Thoracic aorta (tissue), 2 donors: ENCODE results near the gene WIPF3. TPM values are rescaled to one million over a fixed set of nuclear protein-coding genes. Genes with fewer than 3 reads are reported as not detected.

Source experiments
- ATAC-seq: fragments of 150-250 bp; one replicate; pipeline ENCODE4 v1.8.0; 2017; ENCODE audit warnings: low read depth; ENCODE audit not compliant: insufficient number of reproducible peaks, low FRiP score
- DNase-seq: peaks from one replicate; pipeline ENCODE4 v3.0.0-alpha.2; 2020; ENCODE audit warnings: low spot score
- H3K27ac ChIP-seq, 2 donors: fragments of 200-600 bp; sonication (generic); 1 replicate in 1 of 2; 2 replicates in 1 of 2; pipeline ENCODE4 v1.5.1; 2016; ENCODE audit warnings: mild to moderate bottlenecking in 2 of 2, moderate library complexity in 2 of 2
- H3K27me3 ChIP-seq: fragments of 200-600 bp; sonication (generic); replicated peaks from 2 replicates; pipeline ENCODE4 v1.6.0; 2016; ENCODE audit warnings: mild to moderate bottlenecking; ENCODE audit not compliant: insufficient read depth
- H3K36me3 ChIP-seq: fragments of 200-600 bp; sonication (generic); one replicate; pipeline ENCODE4 v1.5.1; 2016
- H3K4me1 ChIP-seq, 2 donors: fragments of 200-600 bp; sonication (generic); 1 replicate in 1 of 2; 2 replicates in 1 of 2; pipeline versions ENCODE4 v1.5.1 to v1.6.0; 2016; ENCODE audit warnings: low read depth in 2 of 2, mild to moderate bottlenecking in 1 of 2; ENCODE audit not compliant: control insufficient read depth in 1 of 2
- H3K4me3 ChIP-seq: fragments of 200-600 bp; sonication (generic); 2 replicates; pipeline ENCODE4 v1.5.1; 2016; ENCODE audit warnings: mild to moderate bottlenecking
- H3K9me3 ChIP-seq: fragments of 200-600 bp; sonication (generic); 2 replicates; pipeline ENCODE4 v1.5.1; 2016
- CTCF ChIP-seq: fragments of 200-600 bp; sonication (generic); IDR thresholded peaks from one replicate; pipeline ENCODE4 v1.5.1; 2019; ENCODE audit warnings: antibody characterized with exemption
- total RNA-seq, 2 donors: library from RNA; depleted of rRNA; stranded (reverse); fragments of >200 nt; gene quantifications; one replicate each; pipeline versions ENCODE4 v1.1.0 to v1.2.3, GENCODE V29; 2016

WIPF3 gene
- total RNA-seq, 2 donors from 2014 or later = 2.4 to 3.7 TPM

DNA sequence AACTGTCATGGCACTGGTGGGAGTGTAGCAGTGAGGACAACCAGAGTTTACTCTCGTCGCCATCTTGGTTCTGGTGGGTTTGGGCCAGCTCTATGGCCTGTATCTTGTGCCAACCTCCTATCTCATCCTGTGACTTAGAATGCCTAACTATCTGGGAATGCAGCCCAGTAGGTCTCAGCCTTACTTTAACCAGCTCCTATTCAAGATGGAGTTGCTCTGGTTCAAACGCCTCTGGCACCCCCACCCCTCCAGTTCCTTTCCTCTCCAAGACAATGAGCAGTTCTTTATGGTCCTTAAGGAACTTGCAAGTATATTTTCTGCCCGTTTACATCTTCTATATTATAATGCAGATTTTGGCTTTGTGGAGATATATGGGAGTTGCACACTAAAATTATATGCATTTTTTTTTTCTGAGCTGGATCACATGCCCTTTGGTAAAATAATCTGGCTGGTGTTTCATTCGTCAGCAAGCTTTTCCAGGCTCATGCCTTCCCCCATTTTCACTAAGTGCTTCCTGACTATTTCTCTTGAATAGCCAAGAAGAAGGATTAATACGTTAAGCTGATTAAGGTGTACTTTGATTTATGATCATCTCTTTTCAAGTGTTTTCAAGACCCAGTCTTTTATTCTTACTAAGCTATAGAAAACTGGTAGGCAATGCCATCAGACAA lies 11.2 kb upstream of the WIPF3 start:
- Histone ChIP-seq H3K9me3 (no peaks in the 10 kb centered on the region), H3K4me1 (no peaks in the 10 kb centered on the region), H3K36me3 (no peaks in the 10 kb centered on the region), H3K27me3 (no peaks in the 10 kb centered on the region), H3K27ac (no peak overlapping the region), H3K4me3 (no peak overlapping the region)
- DNase-seq (no peak), ATAC-seq (no peak)
- no peak for TF ChIP-seq CTCF

DNA sequence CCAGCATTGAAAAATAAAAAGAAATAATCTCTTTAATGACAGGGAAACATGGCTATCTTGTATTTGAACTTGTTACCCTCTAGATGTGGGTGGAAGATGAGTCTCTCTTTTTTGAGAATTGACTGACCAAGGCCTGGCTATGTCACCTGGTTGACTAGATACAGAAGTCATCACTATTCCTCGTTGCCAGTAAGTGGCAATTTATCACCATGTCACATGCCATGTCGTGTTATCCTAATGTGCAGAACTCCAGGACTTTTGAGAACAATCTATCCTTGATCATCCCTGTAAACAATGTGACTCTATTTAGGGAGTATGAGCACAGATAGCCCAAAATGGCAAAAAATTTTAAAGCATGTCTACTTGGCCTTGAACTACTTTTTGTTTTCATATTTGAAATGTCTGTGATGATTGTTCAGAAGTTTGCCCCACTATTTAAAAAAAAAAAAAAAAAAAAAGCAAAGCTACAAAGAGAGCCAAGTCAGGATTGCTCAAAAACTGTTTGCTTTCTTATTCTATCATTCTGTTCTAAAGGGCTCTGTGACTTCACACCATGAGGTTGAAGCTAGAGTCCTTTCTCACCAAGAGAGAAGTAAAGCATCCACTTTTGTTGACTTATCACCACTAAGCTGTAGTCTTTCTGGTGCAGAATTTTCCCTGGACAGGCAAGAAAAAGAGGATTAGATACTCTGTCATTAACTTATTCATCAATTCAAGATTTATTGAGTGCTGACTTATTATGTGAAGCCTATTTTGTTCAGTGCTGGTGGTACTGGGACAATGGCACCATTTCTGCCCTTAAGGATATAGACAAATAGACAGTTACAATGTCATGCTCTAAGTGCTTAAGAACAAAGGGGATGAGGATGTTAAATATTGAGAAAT lies 10.4 kb upstream of the WIPF3 start:
- no peak for TF ChIP-seq CTCF
- DNase-seq = no peak
- no peaks in the 10 kb centered on the region for H3K9me3 ChIP-seq
- H3K4me1 ChIP-seq = no peaks in the 10 kb centered on the region
- no peaks in the 10 kb centered on the region for H3K36me3 ChIP-seq
- no peak overlapping the region for H3K27ac ChIP-seq
- no peak for ATAC-seq
- H3K4me3 ChIP-seq = no peak overlapping the region
- H3K27me3 ChIP-seq = no peaks in the 10 kb centered on the region

- TF ChIP-seq CTCF = no peak
- no peak for ATAC-seq
Observed at GRCh38 chr7:29797112-29797944, 9.0 kb upstream of the WIPF3 start.

GRCh38 chr7:29798422-29798821 lies 7.9 kb upstream of the WIPF3 start:
- ATAC-seq (no peak), DNase-seq (no peak)
- Histone ChIP-seq H3K36me3 (no peaks in the 10 kb centered on the region), H3K9me3 (no peaks in the 10 kb centered on the region), H3K27me3 (no peaks in the 10 kb centered on the region), H3K27ac (no peak overlapping the region), H3K4me3 (no peak overlapping the region), H3K4me1 (no peaks in the 10 kb centered on the region)
- no peak for TF ChIP-seq CTCF

More at GRCh38 chr7:29797112-29797944, 9.0 kb upstream of the WIPF3 start:
- no peaks in the 10 kb centered on the region for H3K27me3 ChIP-seq
- no peak overlapping the region for H3K4me3 ChIP-seq
- no peaks in the 10 kb centered on the region for H3K9me3 ChIP-seq
- H3K36me3 ChIP-seq = no peaks in the 10 kb centered on the region
- no peak overlapping the region for H3K27ac ChIP-seq
- no peak for DNase-seq
- no peaks in the 10 kb centered on the region for H3K4me1 ChIP-seq

DNA sequence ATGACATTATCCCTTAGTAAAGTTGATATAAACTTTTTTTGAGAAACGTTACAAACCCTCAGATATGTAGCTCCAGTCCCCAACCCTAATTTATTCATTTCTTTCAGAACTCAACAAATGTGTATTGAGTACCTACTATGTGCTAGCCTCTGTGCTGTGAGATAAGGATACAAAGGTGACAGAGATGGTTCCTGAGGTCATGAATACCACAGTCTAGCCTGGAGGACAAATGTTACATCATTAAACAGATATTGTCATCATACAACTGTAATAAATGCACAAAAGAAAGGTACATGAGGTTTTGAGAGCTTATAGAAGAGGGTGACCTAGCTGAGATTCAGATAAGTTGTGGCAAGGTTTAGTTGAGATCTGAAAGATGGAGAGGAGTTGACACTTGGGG lies 4.4 kb upstream of the WIPF3 start:
- ATAC-seq = no peak
- Histone ChIP-seq H3K36me3 (no peaks in the 10 kb centered on the region), H3K4me3 (no peak overlapping the region)

More for the DNA sequence above, 4.4 kb upstream of the WIPF3 start:
- no peaks in the 10 kb centered on the region for H3K9me3 ChIP-seq
- peaks cover 0 to 4% of the 10 kb centered on the region in 2 donors for H3K4me1 ChIP-seq
- TF ChIP-seq CTCF = no peak
- H3K27ac ChIP-seq = no peak overlapping the region
- DNase-seq = no peak
- no peaks in the 10 kb centered on the region for H3K27me3 ChIP-seq
